ENCODE data around the gene PCDHGA5.

DNA sequence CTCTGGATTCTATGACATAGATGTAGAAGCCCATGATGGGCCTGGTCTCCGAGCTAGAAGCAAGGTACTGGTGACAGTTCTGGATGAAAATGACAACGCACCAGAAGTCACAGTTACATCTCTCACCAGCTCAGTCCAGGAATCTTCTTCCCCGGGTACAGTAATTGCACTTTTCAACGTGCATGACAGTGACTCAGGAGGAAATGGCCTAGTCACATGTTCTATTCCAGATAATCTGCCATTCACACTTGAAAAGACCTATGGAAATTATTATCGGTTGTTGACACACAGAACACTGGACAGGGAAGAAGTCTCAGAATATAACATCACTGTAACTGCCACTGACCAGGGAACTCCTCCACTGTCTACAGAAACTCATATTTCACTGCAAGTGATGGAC, 7.8 kb upstream of the PCDHGA5 start:
- TF ChIP-seq, protein P1, sequence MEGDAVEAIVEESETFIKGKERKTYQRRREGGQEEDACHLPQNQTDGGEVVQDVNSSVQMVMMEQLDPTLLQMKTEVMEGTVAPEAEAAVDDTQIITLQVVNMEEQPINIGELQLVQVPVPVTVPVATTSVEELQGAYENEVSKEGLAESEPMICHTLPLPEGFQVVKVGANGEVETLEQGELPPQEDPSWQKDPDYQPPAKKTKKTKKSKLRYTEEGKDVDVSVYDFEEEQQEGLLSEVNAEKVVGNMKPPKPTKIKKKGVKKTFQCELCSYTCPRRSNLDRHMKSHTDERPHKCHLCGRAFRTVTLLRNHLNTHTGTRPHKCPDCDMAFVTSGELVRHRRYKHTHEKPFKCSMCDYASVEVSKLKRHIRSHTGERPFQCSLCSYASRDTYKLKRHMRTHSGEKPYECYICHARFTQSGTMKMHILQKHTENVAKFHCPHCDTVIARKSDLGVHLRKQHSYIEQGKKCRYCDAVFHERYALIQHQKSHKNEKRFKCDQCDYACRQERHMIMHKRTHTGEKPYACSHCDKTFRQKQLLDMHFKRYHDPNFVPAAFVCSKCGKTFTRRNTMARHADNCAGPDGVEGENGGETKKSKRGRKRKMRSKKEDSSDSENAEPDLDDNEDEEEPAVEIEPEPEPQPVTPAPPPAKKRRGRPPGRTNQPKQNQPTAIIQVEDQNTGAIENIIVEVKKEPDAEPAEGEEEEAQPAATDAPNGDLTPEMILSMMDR (IDR thresholded peaks at IDR 0.05): no peak
- TF ChIP-seq POLR2A (IDR thresholded peaks at IDR 0.05): no peak
- no peak for TF ChIP-seq POLR2AphosphoS5 (IDR thresholded peaks at IDR 0.05)
